ENCODE data around the gene ARHGAP45.
"Not testable (repeated sequence)": the region's sequence is repeated elsewhere in the genome, so short reads cannot be mapped to it uniquely, and the experiment has no call there.

Gene ARHGAP45

GRCh38 chr19:1113986-1114483, 47.1 kb downstream of the ARHGAP45 start:
- no peak for DNase-seq (ENCODE audit: low read depth)
- no peak overlapping the region for H3K4me3 ChIP-seq (ENCODE audit: low read length)
- no peak for TF ChIP-seq CTCF (IDR thresholded peaks at IDR 0.05; ENCODE audit: insufficient read depth, low read depth, low read length, missing control alignments)

- not testable (repeated sequence) for H3K4me3 ChIP-seq (ENCODE audit: low read length); DNase-seq (ENCODE audit: low read depth)
Measured at GRCh38 chr19:1114728-1115127, 47.8 kb downstream of the ARHGAP45 start.

- H3K4me3 ChIP-seq (ENCODE audit: low read length): no peak overlapping the region
- no peak for TF ChIP-seq CTCF (IDR thresholded peaks at IDR 0.05; ENCODE audit: insufficient read depth, low read depth, low read length, missing control alignments)
- DNase-seq (ENCODE audit: low read depth): no peak
Measured at GRCh38 chr19:1115646-1116420, 48.9 kb downstream of the ARHGAP45 start.

- no peak overlapping the region for H3K4me3 ChIP-seq (ENCODE audit: low read length)
- TF ChIP-seq CTCF (IDR thresholded peaks at IDR 0.05; ENCODE audit: insufficient read depth, low read depth, low read length, missing control alignments): no peak
- DNase-seq (ENCODE audit: low read depth): no peak
Measured at GRCh38 chr19:1116726-1117581, 50.0 kb downstream of the ARHGAP45 start.

GRCh38 chr19:1117654-1118053, 50.7 kb downstream of the ARHGAP45 start:
- TF ChIP-seq CTCF (IDR thresholded peaks at IDR 0.05; ENCODE audit: insufficient read depth, low read depth, low read length, missing control alignments): no peak
- H3K4me3 ChIP-seq (ENCODE audit: low read length): no peak overlapping the region
- DNase-seq (ENCODE audit: low read depth): no peak

GRCh38 chr19:1118999-1119398, 52.0 kb downstream of the ARHGAP45 start:
- no peak overlapping the region for H3K4me3 ChIP-seq (ENCODE audit: low read length)
- TF ChIP-seq CTCF (IDR thresholded peaks at IDR 0.05; ENCODE audit: insufficient read depth, low read depth, low read length, missing control alignments): no peak
- no peak for DNase-seq (ENCODE audit: low read depth)

- TF ChIP-seq CTCF (IDR thresholded peaks at IDR 0.05; ENCODE audit: insufficient read depth, low read depth, low read length, missing control alignments): no peak
- H3K4me3 ChIP-seq (ENCODE audit: low read length): no peak overlapping the region
- DNase-seq (ENCODE audit: low read depth): no peak
Measured at GRCh38 chr19:1119475-1120217, 52.7 kb downstream of the ARHGAP45 start.

All from epithelial cell of esophagus (primary cell).